Thoracic aorta (tissue), 2 donors: ENCODE data around the gene DAP. TPM values are rescaled to one million over a fixed set of nuclear protein-coding genes. Genes with fewer than 3 reads are reported as not detected.

ENCODE experiments used
- ATAC-seq: fragments of 150-250 bp; one replicate; pipeline ENCODE4 v1.8.0; 2017; ENCODE audit warnings: low read depth; ENCODE audit not compliant: insufficient number of reproducible peaks, low FRiP score
- DNase-seq: peaks from one replicate; pipeline ENCODE4 v3.0.0-alpha.2; 2020; ENCODE audit warnings: low spot score
- H3K27ac ChIP-seq, 2 donors: fragments of 200-600 bp; sonication (generic); 1 replicate in 1 of 2; 2 replicates in 1 of 2; pipeline ENCODE4 v1.5.1; 2016; ENCODE audit warnings: mild to moderate bottlenecking in 2 of 2, moderate library complexity in 2 of 2
- H3K27me3 ChIP-seq: fragments of 200-600 bp; sonication (generic); replicated peaks from 2 replicates; pipeline ENCODE4 v1.6.0; 2016; ENCODE audit warnings: mild to moderate bottlenecking; ENCODE audit not compliant: insufficient read depth
- H3K36me3 ChIP-seq: fragments of 200-600 bp; sonication (generic); one replicate; pipeline ENCODE4 v1.5.1; 2016
- H3K4me1 ChIP-seq, 2 donors: fragments of 200-600 bp; sonication (generic); 1 replicate in 1 of 2; 2 replicates in 1 of 2; pipeline versions ENCODE4 v1.5.1 to v1.6.0; 2016; ENCODE audit warnings: low read depth in 2 of 2, mild to moderate bottlenecking in 1 of 2; ENCODE audit not compliant: control insufficient read depth in 1 of 2
- H3K4me3 ChIP-seq: fragments of 200-600 bp; sonication (generic); 2 replicates; pipeline ENCODE4 v1.5.1; 2016; ENCODE audit warnings: mild to moderate bottlenecking
- H3K9me3 ChIP-seq: fragments of 200-600 bp; sonication (generic); 2 replicates; pipeline ENCODE4 v1.5.1; 2016
- CTCF ChIP-seq: fragments of 200-600 bp; sonication (generic); IDR thresholded peaks from one replicate; pipeline ENCODE4 v1.5.1; 2019; ENCODE audit warnings: antibody characterized with exemption
- total RNA-seq, 2 donors: library from RNA; depleted of rRNA; stranded (reverse); fragments of >200 nt; gene quantifications; one replicate each; pipeline versions ENCODE4 v1.1.0 to v1.2.3, GENCODE V29; 2016

DAP gene
- total RNA-seq, 2 donors from 2014 or later = 79.6 to 113 TPM

GRCh38 chr5:10681731-10682679 lies 79.0 kb downstream of the DAP start:
- peaks cover 57% of the 10 kb centered on the region for H3K36me3 ChIP-seq
- H3K4me1 ChIP-seq = no peaks in the 10 kb centered on the region
- DNase-seq (no peak), ATAC-seq (no peak)
- H3K27me3 ChIP-seq = no peaks in the 10 kb centered on the region
- H3K9me3 ChIP-seq = peaks cover 3% of the 10 kb centered on the region
- no peak overlapping the region for H3K27ac ChIP-seq
- TF ChIP-seq CTCF = no peak
- no peak overlapping the region for H3K4me3 ChIP-seq

GRCh38 chr5:10680876-10681481 lies 80.1 kb downstream of the DAP start:
- no peak for DNase-seq

GRCh38 chr5:10679336-10679988 lies 81.6 kb downstream of the DAP start:
- Histone ChIP-seq H3K4me1 (no peaks in the 10 kb centered on the region), H3K27ac (no peak overlapping the region), H3K36me3 (peaks cover 57% of the 10 kb centered on the region), H3K4me3 (no peak overlapping the region), H3K27me3 (no peaks in the 10 kb centered on the region), H3K9me3 (peaks cover 3% of the 10 kb centered on the region)
- ATAC-seq (no peak), DNase-seq (no peak)
- no peak for TF ChIP-seq CTCF

More at GRCh38 chr5:10680876-10681481, 80.1 kb downstream of the DAP start:
- H3K27ac ChIP-seq = no peak overlapping the region
- H3K36me3 ChIP-seq = peaks cover 57% of the 10 kb centered on the region
- H3K27me3 ChIP-seq = no peaks in the 10 kb centered on the region
- H3K4me3 ChIP-seq = no peak overlapping the region
- no peak for TF ChIP-seq CTCF
- no peaks in the 10 kb centered on the region for H3K4me1 ChIP-seq
- no peak for ATAC-seq
- peaks cover 3% of the 10 kb centered on the region for H3K9me3 ChIP-seq

- Histone ChIP-seq H3K27me3 (no peaks in the 10 kb centered on the region), H3K36me3 (peaks cover 57% of the 10 kb centered on the region), H3K27ac (no peak overlapping the region), H3K9me3 (peaks cover 3% of the 10 kb centered on the region), H3K4me1 (no peaks in the 10 kb centered on the region), H3K4me3 (no peak overlapping the region)
- DNase-seq (no peak), ATAC-seq (no peak)
- no peak for TF ChIP-seq CTCF
Observed at GRCh38 chr5:10678244-10678643, 82.8 kb downstream of the DAP start.

- H3K27ac ChIP-seq = no peak overlapping the region
- H3K36me3 ChIP-seq = peaks cover 54% of the 10 kb centered on the region
- H3K4me3 ChIP-seq = no peak overlapping the region
- H3K27me3 ChIP-seq = no peaks in the 10 kb centered on the region
- H3K9me3 ChIP-seq = peaks cover 3% of the 10 kb centered on the region
- DNase-seq = no peak
- ATAC-seq = no peak
- TF ChIP-seq CTCF = no peak
- H3K4me1 ChIP-seq = no peaks in the 10 kb centered on the region
Observed at GRCh38 chr5:10677533-10677932, 83.5 kb downstream of the DAP start.
